GM12878 (cell line): Measurements from ENCODE around the gene ZCCHC24. TPM values are rescaled to one million over a fixed set of nuclear protein-coding genes. Genes with fewer than 3 reads are reported as not detected.

Experiments used
- ATAC-seq: fragments of 200-7000 bp; cut with Tn5 transposase; 3 replicates; pipeline ENCODE4 v1.9.1; 2020; ENCODE audit warnings: mild to moderate bottlenecking, moderate library complexity
- BruUV-seq: library from RNA; stranded (reverse); fragments of 400-500 nt; replicated peaks from 2 replicates; lab custom pipeline; 2021; lab: Mats Ljungman, UMichigan
- CTCF ChIA-PET: fragments of 300-600 bp; sonication (Branson Sonifier 250); formaldehyde crosslinking; extraction: SDS; loops from one replicate; lab custom pipeline; 2021; ENCODE audit warnings: inconsistent platforms; lab: Yijun Ruan, JAX
- POLR2A ChIA-PET: fragments of 350-600 bp; formaldehyde crosslinking; extraction: SDS; loops from one replicate; lab custom pipeline; 2021; ENCODE audit warnings: inconsistent platforms; lab: Charles Lee
- RAD21 ChIA-PET: fragments of 300-600 bp; sonication (Branson Sonifier 250); formaldehyde crosslinking; loops from one replicate; lab custom pipeline; 2023; ENCODE audit warnings: antibody characterized with exemption; ENCODE audit not compliant: unreplicated experiment; lab: Charles Lee
- SMC1A ChIA-PET: fragments of 300-600 bp; sonication (Branson Sonifier 250); formaldehyde crosslinking; loops from one replicate; lab custom pipeline; 2023; ENCODE audit not compliant: unreplicated experiment, uncharacterized antibody; lab: Charles Lee
- DNase-seq: peaks from one replicate; pipeline ENCODE4 v3.0.0-alpha.2; 2011; ENCODE audit warnings: low read depth, low spot score
- FAIRE-seq: peaks from 3 replicates; lab custom pipeline; 2011; peaks lifted over from hg19 to GRCh38; lab: Jason Lieb, UNC
- H2AFZ ChIP-seq: 2 replicates; pipeline ENCODE4 v1.6.0; 2011; ENCODE audit warnings: low read depth, low read length, control low read depth; ENCODE audit not compliant: control insufficient read depth
- H3K27ac ChIP-seq: 2 replicates; pipeline ENCODE4 v1.5.1; 2011; ENCODE audit warnings: control low read depth; ENCODE audit not compliant: control insufficient read depth, insufficient read depth
- H3K27me3 ChIP-seq, 2 experiments: replicated peaks in 1 of 2; 2 replicates each; pipeline versions ENCODE4 v1.6.0 to v1.6.1; 2011; ENCODE audit warnings: low read length in 1 of 2; ENCODE audit not compliant: control insufficient read depth in 2 of 2, insufficient read depth in 2 of 2
- H3K36me3 ChIP-seq, 2 experiments: 2 replicates each; pipeline ENCODE4 v1.5.1; 2011; ENCODE audit warnings: low read length in 1 of 2; ENCODE audit not compliant: control insufficient read depth in 2 of 2, insufficient read depth in 2 of 2
- H3K4me1 ChIP-seq: 2 replicates; pipeline ENCODE4 v1.6.1; 2011; ENCODE audit warnings: mild to moderate bottlenecking, low read length, moderate library complexity, mixed read lengths; ENCODE audit not compliant: control insufficient read depth, insufficient read depth
- H3K4me2 ChIP-seq: 2 replicates; pipeline ENCODE4 v1.6.0; 2011; ENCODE audit warnings: control low read depth; ENCODE audit not compliant: control insufficient read depth, insufficient read depth
- H3K4me3 ChIP-seq: fragments of 200-600 bp; sonication (generic); 2 replicates; pipeline ENCODE4 v1.5.1; 2016
- H3K79me2 ChIP-seq: 2 replicates; pipeline ENCODE4 v1.6.0; 2011; ENCODE audit warnings: low read length; ENCODE audit not compliant: control insufficient read depth, insufficient read depth
- H3K9ac ChIP-seq: 2 replicates; pipeline ENCODE4 v1.8.0; 2011; ENCODE audit warnings: low read length, control low read depth, mixed read lengths; ENCODE audit not compliant: control insufficient read depth, insufficient read depth
- H3K9me3 ChIP-seq: replicated peaks from 3 replicates; pipeline ENCODE4 v1.5.1; 2011; ENCODE audit warnings: mild to moderate bottlenecking, low read length; ENCODE audit not compliant: control insufficient read depth, insufficient read depth
- H4K20me1 ChIP-seq: 2 replicates; pipeline ENCODE4 v1.6.0; 2011; ENCODE audit not compliant: control insufficient read depth, insufficient read depth
- CBX5 ChIP-seq: sonication (generic); IDR thresholded peaks from 2 replicates; pipeline ENCODE4 v1.6.1; 2016; ENCODE audit warnings: low read depth, moderate library complexity, mild to moderate bottlenecking, inconsistent platforms
- JUNB ChIP-seq: IDR thresholded peaks from 2 replicates; pipeline ENCODE4 v1.6.1; 2016; ENCODE audit warnings: antibody characterized with exemption, mild to moderate bottlenecking
- LARP7 ChIP-seq: fragments of 450-650 bp; IDR thresholded peaks from 2 replicates; pipeline ENCODE4 v1.6.1; 2017; ENCODE audit warnings: mild to moderate bottlenecking
- SUZ12 ChIP-seq: fragments of 200-600 bp; sonication (generic); IDR thresholded peaks from one replicate; pipeline ENCODE4 v1.6.1; 2018; ENCODE audit warnings: antibody characterized with exemption, mild to moderate bottlenecking; ENCODE audit not compliant: unreplicated experiment
- ZNF622 ChIP-seq: fragments of 450-650 bp; IDR thresholded peaks from 2 replicates; pipeline ENCODE4 v1.6.1; 2017; ENCODE audit warnings: mild to moderate bottlenecking, inconsistent platforms
- WGBS: methylation state at CpG from one replicate; pipeline ENCODE4 v1.1.6; 2016; ENCODE audit warnings: low lambda C conversion rate; ENCODE audit not compliant: insufficient replicate concordance, insufficient coverage; ENCODE audit errors: missing lambda C conversion rate; 5-methylcytosine and 5-hydroxymethylcytosine counted together
- in situ Hi-C: fragments of 300-500 bp; cut with MboI; formaldehyde crosslinking; loops from 9 replicates; pipeline ENCODE4 v1.14.3; 2018; ENCODE audit warnings: mixed read lengths
- intact Hi-C: fragments of 100-400 bp; cut with micrococcal nuclease; formaldehyde crosslinking; loops from one replicate; pipeline ENCODE4 v1.14.2; 2022; ENCODE audit not compliant: unreplicated experiment
- polyA plus RNA-seq, 11 experiments: library from polyadenylated mRNA; depleted of rRNA in 4 of 11; unstranded in 6 of 11; stranded (reverse) in 5 of 11; fragments of >200 nt; fragmentation: Nextera tagmentation in 4 of 11; fragmentation: Illumina TruSeq in 1 of 11; extraction: Ambion mirVana in 4 of 11; extraction: Trizol in 1 of 11; gene quantifications; 1 replicate in 1 of 11; 2 replicates in 10 of 11; pipeline versions ENCODE4 v1.2.1 to v1.2.3, GENCODE V29; 2011 to 2016; ENCODE audit warnings: inconsistent platforms in 2 of 11, missing spikeins in 2 of 11, low read depth in 1 of 11
- total RNA-seq, 4 experiments: library from RNA; depleted of rRNA in 3 of 4; stranded (reverse); fragments of >200 nt in 3 of 4; fragmentation: Illumina TruSeq in 1 of 4; extraction: Trizol in 1 of 4; gene quantifications; 2 replicates each; pipeline versions ENCODE4 v1.2.1 to v1.2.3, GENCODE V29; 2013 to 2021
- TF ChIP-seq, protein P1 (sequence below): IDR thresholded peaks from 2 replicates; pipeline ENCODE4 v1.6.1; 2011; ENCODE audit warnings: borderline replicate concordance, low read depth, mild to moderate bottlenecking, moderate library complexity, low read length; ENCODE audit not compliant: insufficient read depth, poor library complexity, severe bottlenecking

The ZCCHC24 gene
- total and polyA plus RNA-seq, 10 of the 15 experiments (the other 5 are each of a cell fraction or from before 2014, with no cell fraction given) = 0.02 to 0.62 (median 0.04) TPM; not detected in 4

DNA sequence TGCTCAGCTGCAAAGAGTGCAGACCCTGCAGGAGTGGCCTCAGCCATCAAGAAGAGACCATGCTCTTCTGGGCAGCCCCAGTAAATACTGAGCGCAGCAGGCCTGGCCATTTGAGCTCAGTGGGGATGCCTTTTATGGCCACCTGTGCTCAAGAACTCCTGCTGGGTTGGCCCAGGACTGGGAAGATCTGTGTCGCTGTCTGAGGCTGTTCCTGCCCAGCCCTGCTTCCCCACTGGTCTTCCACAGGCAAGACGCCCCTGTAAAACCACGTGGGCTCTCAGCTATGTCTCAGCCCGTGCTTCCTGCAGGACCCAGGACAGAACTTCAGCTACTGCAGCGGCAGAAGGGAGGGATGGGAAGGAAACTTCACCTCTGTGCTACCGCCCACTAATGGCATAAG, 108.7 kb downstream of the ZCCHC24 start (continued):
- TF ChIP-seq SUZ12 = no peak

DNA sequence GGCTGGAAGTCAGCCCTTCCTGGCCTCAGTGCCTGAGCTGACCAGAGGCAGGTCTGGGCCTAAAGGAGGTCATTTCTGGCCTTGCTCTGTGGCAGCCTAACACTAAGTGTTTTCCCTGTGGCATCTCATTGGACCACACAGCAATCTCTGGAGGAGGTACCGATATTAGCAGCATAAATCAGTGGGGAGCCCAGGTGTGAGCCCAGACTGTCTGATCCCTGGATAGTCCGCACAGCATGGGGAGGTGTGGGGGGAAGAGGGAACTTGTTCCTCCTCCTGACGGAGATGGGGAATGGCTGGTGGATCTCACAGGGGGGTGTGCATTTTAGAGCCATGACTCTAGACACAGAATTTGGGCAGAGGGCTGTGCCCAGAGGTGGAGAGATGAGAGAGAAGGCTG, 109.1 kb downstream of the ZCCHC24 start:
- Histone ChIP-seq H3K4me1 (peaks cover 9% of the 10 kb centered on the region), H3K9me3 (no peaks in the 10 kb centered on the region; the same call in 2 of the 3 replicates), H4K20me1 (no peaks in the 10 kb centered on the region), H3K4me2 (no peak overlapping the region), H3K27ac (no peak overlapping the region), H2AFZ (no peak overlapping the region), H3K36me3 (no peaks in the 10 kb centered on the region), H3K4me3 (no peak overlapping the region), H3K9ac (no peak overlapping the region), H3K27me3 (no peaks in the 10 kb centered on the region), H3K79me2 (no peaks in the 10 kb centered on the region)
- intact Hi-C loops (no loop called here), in situ Hi-C loops (no loop called here)
- DNase-seq (no peak), FAIRE-seq (no peak), ATAC-seq (no peak)
- ChIA-PET SMC1A (interaction anchor here (0.8 to 1.3 kb wide), 2 partner anchors 10 to 12 kb away, joined by 3 read pairs; no protein-coding TSS in a partner anchor), CTCF (interaction anchor here (0.9 to 1.8 kb wide), 2 partner anchors 10 to 90 kb away, joined by 3 to 10 read pairs; no protein-coding TSS in a partner anchor), POLR2A (interaction anchor here (0.8 kb wide), 1 partner anchor 134 kb away, joined by 3 read pairs; no protein-coding TSS in a partner anchor), RAD21 (no interaction called here)
- TF ChIP-seq LARP7 (no peak), JUNB (no peak), ZNF622 (no peak), CBX5 (no peak)
- TF ChIP-seq, protein P1, sequence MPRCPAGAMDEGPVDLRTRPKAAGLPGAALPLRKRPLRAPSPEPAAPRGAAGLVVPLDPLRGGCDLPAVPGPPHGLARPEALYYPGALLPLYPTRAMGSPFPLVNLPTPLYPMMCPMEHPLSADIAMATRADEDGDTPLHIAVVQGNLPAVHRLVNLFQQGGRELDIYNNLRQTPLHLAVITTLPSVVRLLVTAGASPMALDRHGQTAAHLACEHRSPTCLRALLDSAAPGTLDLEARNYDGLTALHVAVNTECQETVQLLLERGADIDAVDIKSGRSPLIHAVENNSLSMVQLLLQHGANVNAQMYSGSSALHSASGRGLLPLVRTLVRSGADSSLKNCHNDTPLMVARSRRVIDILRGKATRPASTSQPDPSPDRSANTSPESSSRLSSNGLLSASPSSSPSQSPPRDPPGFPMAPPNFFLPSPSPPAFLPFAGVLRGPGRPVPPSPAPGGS = no peak
- 76% methylated on average over 3 of the region's 3 CpGs for WGBS
- no TSS peak for BruUV-seq
